Activated CD8-positive, alpha-beta memory T cell treated with anti-CD3 and anti-CD28 coated beads for 24 hours (primary cell): ENCODE data around the gene RMRP.

Source experiments
- DNase-seq: peaks from one replicate; pipeline ENCODE4 v3.0.0-alpha.2; 2020

The RMRP gene

DNA sequence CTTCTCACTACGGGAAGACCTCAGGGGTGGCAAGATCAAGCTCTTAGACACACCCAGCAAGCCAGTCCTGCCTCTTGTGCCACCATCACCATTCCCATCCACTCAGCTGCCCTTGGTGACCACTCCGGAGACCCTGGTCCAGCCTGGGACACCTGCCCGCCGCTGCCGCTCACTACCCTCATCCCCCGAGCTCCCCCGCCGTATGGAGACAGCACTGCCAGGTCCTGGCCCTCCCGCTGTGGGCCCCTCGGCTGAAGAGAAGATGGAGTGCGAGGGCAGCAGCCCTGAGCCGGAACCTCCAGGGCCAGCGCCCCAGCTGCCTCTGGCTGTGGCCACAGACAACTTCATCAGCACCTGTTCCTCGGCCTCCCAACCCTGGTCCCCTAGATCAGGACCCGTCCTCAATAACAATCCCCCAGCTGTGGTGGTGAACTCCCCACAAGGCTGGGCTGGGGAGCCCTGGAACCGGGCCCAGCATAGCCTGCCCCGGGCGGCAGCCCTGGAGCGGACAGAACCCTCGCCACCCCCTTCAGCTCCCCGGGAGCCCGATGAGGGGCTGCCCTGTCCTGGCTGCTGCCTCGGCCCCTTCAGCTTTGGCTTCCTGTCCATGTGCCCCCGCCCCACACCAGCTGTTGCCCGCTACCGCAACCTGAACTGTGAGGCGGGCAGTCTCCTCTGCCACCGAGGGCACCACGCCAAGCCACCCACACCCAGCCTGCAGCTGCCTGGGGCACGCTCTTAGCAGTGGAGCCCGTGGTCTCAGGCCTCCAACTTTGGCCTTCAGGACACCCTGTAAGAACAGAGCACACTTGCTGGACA, 48.6 kb downstream of the RMRP start:
- DNase-seq: no peak

GRCh38 chr9:35608221-35608620, 49.6 kb downstream of the RMRP start:
- DNase-seq: no peak
